ENCODE measurements around the gene SIGLEC5. TPM values are rescaled to one million over a fixed set of nuclear protein-coding genes. Genes with fewer than 3 reads are reported as not detected.

Gene SIGLEC5
- total RNA-seq, 1 experiment from 2014 or later = not detected

DNA sequence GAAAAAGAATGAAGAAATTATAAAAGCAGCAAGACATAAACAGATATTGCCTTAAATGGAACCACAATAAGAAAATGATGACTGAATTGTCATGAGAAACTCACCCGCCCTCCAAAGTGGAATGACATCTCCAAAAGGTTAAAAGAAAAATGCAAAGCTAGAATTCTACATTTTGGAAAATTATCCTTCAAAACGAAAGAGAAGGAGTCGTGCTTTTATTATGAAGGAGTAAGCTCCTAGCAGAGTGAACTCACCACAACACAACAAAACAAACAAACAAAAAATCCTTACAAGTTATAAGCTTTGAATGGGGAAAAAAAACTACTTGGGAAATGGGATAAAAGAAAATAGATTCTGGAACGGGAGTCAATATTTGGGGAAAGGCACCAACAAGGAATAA is 9.7 kb upstream of the SIGLEC5 start:
- DNase-seq (ENCODE audit: low read depth, low spot score) = no peak
- in situ Hi-C loops (cut with HindIII; ENCODE audit: low pct_unique_long_range_greater_than_20kb, low sequenced_read_pairs) = no loop called here

DNA sequence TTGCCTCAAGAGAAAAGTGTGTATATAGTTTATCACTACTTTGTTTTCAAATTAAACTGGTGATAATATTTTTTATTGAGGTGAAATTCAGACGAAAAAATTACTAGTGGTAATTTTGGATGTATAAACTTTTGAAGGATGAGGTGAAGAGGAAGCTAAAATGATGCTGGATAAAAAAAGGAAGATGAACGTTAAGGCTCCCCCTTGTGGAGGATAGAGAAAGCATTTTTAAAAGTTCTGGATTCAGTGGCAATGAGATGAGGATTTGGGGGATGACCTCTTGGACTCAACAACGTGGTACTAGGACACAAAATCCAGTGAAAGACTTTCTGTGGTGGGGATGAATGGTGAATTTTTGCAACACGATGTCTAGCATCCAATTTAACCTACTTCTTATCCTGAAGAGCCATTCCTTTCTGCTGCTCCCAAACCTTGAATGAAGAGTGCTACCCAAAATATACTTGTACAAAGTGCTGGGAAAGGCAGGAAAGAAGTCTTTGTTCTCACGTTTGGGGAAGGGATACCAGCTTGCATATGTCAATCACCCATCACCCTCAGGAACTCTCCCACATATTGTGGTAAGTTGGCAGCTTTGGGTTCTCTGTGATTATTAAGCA is 7.3 kb upstream of the SIGLEC5 start:
- in situ Hi-C loops (cut with HindIII; ENCODE audit: low pct_unique_long_range_greater_than_20kb, low sequenced_read_pairs) = no loop called here
- peak; percentile 10 for DNase-seq (ENCODE audit: low read depth, low spot score)

DNA sequence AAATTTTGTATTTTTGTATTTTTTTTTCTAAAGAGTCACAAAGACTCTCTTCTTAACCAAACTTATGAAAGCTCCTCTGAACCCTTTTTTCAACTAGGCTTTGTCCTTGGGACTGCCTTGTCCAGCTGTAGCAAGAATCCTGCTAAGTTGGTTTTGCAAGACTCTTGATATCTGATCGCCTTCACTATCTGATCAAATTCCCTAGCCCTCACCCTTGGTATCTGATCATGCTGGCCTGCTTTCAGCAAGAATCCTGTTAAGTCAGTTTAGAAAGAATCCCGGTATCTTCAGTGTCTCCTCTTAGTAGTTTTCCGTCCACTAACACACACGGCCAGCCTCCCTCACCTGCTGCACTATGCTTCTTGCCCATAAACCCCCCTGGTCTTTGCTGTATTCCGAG is 1.9 kb upstream of the SIGLEC5 start:
- in situ Hi-C loops (cut with HindIII; ENCODE audit: low pct_unique_long_range_greater_than_20kb, low sequenced_read_pairs) = no loop called here
- no peak for DNase-seq (ENCODE audit: low read depth, low spot score)

DNA sequence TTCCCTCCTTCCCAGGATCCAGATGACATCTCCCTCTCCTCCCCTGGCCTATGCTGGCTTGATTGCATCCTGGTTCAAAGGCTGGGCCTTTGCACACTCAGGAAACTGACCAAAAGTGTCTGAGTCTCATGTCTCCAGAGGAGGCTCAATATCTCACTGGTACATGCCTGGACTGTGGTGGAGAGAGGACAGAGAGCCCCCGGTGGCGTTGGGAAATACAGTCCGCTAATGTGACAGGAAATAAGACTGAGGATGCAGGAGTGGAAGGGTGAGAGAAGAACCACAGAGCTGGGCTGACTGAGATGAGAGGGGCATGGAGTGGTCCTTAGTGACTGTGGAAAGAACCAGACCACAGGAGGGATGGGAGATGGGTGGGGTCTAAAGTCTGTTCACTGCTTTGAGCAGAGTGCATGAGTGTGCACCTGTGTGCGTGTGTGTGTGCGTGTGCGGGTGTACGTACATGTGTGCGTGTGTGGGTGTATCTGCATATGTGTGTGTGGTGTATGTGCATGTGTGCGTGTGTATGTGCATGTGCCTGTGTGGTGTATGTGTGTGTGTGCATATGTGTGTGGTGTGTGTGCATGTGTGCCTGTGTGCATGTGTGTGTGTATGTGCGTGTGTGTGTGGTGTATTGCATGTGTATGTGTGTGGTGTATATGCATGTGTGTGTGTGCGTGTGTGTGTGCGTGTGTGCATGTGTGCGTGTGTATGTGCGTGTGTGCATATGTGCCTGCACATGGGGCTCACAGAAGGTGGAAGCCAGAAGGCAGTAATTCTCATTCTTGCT is 1.9 kb downstream of the SIGLEC5 start:
- in situ Hi-C loops (cut with HindIII; ENCODE audit: low pct_unique_long_range_greater_than_20kb, low sequenced_read_pairs) = no loop called here

DNA sequence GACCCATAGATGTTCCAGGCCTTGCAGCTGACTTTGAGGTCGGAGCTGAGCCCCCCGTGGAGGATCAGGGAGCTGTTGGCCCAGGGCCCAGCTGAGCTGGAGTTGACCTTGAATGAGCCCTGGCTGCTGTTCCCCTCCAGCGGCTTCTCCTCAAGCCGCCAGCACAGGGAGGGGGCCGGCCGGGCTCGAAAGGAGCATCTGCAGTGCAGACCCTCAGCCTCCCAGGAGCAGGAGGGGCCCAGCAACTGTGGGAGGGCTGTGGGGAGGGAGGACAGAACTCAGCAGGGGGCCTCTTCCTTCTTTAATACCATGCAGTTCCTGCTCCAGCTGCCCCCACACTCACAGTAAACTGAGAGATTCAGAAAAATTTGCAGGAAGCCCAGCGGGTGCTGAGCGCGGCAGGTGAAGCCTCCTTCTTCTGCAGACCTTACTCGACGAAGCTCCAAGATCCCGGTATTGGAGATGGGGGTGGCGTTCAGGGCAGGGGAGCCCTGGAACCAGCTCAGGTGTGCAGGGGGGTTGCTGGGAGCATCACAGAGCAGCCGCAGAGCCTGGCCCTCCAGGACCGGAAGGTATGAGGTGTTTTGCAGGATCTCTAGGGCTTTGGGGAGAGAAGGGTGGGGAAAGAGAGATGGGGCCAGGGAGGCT is 2.6 kb downstream of the SIGLEC5 start:
- in situ Hi-C loops (cut with HindIII; ENCODE audit: low pct_unique_long_range_greater_than_20kb, low sequenced_read_pairs) = no loop called here

More for the DNA sequence above, 1.9 kb downstream of the SIGLEC5 start:
- DNase-seq (ENCODE audit: low read depth, low spot score) = no peak

DNA sequence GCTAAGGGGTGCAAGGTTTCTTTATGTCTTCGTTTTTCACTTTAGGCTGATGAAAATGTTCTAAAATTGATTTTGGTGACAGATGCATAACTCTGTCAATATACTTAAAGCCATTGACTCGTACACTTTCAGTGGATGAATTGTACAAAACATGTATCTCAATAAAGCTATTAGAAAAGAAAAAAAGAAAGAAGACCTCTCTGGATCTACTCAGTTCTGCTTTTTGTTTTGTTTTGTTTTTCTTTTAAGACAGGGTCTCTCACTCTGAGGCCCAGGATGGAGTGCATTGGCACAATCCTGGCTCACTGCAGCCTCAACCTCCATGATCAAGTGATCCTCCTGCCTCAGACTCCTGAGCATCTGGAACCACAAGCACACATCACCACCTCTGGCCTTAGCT is 3.5 kb downstream of the SIGLEC5 start:
- in situ Hi-C loops (cut with HindIII; ENCODE audit: low pct_unique_long_range_greater_than_20kb, low sequenced_read_pairs) = no loop called here
- DNase-seq (ENCODE audit: low read depth, low spot score) = no peak

More for the DNA sequence above, 2.6 kb downstream of the SIGLEC5 start:
- DNase-seq (ENCODE audit: low read depth, low spot score) = no peak

DNA sequence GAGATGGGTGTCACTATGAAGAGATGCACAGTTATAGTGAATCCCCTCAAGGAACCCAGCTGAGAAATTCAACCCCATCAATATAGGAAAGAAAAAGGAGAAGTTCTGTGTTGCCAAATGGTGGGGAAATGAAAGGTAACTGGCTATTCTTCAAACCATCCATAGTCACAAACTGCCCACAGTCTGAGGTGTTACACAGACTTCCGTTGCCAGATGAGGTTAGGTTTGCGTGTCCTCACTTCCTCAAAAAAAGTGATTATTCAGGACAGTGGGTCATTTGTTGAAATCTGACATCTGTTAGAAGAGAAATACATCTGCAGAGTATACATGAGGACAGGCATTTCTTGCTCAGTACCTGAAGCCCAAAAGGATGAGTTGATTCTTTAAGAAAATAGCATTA is 9.0 kb downstream of the SIGLEC5 start:
- no peak for DNase-seq (ENCODE audit: low read depth, low spot score)
- in situ Hi-C loops (cut with HindIII; ENCODE audit: low pct_unique_long_range_greater_than_20kb, low sequenced_read_pairs) = no loop called here

DNA sequence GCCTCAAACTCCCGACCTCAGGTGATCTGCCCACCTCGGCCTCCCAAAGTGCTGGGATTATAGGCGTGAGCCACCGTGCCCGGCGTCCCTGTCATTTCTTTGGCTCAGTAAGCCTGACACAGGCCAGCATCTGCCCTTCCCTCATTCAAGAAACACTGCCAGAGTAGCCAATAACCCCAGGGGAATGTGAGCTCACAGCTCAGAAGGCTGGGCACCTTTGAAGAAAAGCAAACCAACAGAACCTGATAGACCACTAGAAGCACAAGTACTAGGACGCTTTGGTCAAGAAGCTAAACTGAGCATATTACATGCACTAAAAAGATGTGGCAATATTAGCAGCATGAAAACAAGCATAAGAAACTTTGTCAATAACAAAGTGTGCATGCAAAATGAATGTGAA is 14.2 kb downstream of the SIGLEC5 start:
- no peak for DNase-seq (ENCODE audit: low read depth, low spot score)
- in situ Hi-C loops (cut with HindIII; ENCODE audit: low pct_unique_long_range_greater_than_20kb, low sequenced_read_pairs) = no loop called here

DNA sequence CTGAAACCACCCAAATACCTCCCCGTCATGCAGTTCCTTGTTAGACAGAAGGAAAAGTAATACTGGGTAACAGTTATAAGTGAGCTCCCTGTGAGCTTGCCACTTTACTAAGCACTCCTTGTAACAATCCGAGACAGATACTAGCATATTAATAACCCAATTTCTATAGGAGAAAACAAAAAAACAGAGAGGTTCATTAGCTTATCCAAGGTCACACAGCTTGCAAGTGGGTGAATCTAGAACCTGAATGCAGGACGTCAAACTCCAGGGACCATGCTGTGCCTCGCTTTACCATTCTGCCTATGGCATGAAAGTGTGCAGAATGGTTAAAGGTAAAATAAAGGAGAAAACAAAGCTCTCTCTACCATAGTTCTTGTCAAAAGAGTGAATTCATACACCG is 15.4 kb downstream of the SIGLEC5 start:
- in situ Hi-C loops (cut with HindIII; ENCODE audit: low pct_unique_long_range_greater_than_20kb, low sequenced_read_pairs) = no loop called here
- DNase-seq (ENCODE audit: low read depth, low spot score) = no peak

DNA sequence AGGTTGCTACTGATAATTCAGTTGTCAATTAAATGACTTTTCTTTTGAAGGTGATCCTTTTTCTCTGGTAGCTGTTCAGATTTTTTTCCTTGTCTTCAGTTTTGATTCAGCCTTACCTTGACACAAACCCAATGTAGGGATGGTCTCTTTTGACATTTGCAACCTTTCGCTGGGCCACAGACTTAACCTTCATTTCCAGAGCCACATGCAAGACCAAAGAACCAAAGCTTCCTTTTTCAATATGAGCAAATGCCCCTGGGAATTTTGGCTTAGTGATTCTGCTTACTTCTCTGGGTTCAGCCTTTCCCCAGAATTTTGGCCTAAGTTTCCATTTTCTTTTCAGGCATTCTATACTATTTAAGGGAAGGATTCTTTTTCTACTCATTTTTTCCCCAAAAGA is 19.6 kb downstream of the SIGLEC5 start:
- in situ Hi-C loops (cut with HindIII; ENCODE audit: low pct_unique_long_range_greater_than_20kb, low sequenced_read_pairs) = no loop called here
- DNase-seq (ENCODE audit: low read depth, low spot score) = no peak

DNA sequence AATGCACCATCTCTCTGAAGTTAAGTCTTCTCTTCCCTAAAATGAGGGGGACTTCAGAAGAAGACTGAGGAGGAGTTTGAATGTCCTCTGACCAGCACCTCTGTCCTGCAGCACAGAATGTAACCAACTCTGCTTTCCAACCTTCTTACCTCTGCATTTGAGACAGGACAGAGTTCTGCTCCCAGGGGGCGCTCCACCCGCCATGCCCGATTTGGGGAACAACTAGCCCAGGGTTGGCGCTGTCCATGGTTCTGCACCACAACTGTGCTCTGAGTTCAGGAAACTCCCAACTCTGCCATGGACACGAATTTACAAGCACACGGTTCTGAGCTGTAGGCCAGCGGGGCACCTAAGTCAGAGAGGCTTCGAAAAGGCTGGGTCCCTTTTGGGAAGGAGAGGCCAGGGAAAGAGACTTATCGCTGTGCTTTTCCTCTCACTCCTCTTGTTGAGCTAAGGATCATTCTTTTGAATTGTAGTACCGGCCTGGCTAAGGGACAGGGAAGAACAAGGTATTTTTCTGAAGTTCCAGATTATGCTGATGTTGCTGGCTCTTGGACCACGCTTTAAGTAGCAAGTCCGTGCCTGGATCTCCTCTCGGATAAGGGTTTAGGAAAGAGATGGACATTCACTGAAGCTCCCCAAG is 22.2 kb downstream of the SIGLEC5 start:
- in situ Hi-C loops (cut with HindIII; ENCODE audit: low pct_unique_long_range_greater_than_20kb, low sequenced_read_pairs) = no loop called here
- DNase-seq (ENCODE audit: low read depth, low spot score) = peak; percentile 62

DNA sequence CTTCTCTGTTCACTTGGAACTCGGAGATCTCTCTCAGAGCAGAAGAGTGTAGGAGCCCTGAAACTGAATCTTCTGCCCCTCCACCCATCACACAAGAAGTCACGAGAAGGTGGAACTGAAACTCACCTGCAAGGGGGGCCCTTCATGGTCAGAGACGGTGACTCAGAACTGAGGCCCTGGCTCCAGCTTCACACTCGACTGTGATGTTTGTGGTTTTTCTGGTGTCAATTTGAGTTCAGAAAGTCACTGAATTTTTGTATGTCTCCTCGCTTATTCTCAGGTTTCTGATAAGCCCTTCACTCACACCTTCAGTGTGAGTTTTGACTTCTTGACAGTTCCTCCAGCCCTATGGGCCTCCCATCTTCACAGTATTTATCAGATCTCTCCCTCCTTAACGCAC is 23.1 kb downstream of the SIGLEC5 start:
- DNase-seq (ENCODE audit: low read depth, low spot score) = no peak
- in situ Hi-C loops (cut with HindIII; ENCODE audit: low pct_unique_long_range_greater_than_20kb, low sequenced_read_pairs) = no loop called here

DNA sequence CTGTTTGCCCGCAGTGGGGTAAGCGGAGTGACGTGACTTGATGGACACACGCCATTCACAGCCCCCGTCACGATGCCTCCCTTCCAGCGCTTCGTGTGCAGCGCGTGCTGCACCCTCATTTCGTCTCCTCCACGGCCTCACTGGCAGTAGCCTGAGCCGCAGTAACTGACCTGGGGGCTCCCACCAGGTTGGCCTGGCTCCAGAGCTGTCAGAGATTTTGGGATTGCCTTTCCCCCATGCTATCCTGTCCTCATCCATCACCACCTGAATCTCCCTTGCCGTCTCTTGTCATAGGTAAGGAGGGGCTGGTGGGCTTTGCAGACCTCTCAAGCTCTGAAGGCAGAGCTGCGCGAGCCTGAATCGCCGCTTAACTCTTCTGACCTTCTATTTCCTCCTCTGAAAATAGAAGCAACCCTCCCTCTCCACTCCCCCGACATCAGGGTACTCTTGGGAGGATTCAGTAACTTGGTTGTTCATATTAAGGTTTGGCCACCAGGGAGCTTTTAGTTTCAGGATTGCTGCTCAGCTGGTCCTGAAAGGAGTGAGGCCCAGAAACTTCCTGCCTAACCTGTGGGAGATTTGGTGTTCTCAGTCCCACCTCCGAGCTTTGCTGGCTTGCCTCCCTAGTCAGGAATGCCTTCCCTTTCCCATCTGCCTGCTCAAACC is 27.9 kb downstream of the SIGLEC5 start:
- in situ Hi-C loops (cut with HindIII; ENCODE audit: low pct_unique_long_range_greater_than_20kb, low sequenced_read_pairs) = no loop called here

DNA sequence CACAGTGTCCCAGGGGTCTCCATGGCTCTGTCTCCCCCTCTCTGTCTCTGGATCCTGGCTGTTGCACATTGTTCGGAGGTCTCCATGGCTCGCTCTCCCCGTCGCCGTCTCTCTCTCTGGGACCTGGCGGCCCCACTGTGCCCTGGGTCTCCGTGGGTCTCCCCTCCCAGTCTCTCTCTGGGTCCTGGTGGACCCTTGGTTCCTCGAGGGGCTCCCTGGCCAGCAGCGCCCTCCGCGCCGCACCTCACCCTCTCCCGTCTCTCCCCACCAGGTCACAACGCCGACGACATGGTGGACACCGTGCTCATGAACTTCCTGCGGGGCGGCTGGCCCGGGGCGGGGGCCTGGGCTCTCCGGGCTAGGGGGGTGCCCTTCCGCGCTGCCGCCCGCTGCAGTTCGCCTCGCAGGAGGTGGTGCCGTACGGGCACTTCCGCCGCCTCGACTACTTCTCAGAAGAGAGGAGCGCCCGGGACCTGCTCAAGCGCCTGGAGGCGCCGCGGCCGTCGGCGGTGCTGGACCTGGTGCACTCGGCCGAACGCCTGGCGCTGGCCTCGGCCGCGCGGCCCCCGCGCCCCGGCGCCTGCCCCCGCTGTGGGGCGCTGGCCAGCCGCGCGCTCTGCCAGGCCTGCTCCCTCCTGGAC is 29.1 kb downstream of the SIGLEC5 start:
- in situ Hi-C loops (cut with HindIII; ENCODE audit: low pct_unique_long_range_greater_than_20kb, low sequenced_read_pairs) = no loop called here

More for the DNA sequence above, 27.9 kb downstream of the SIGLEC5 start:
- DNase-seq (ENCODE audit: low read depth, low spot score) = no peak

DNA sequence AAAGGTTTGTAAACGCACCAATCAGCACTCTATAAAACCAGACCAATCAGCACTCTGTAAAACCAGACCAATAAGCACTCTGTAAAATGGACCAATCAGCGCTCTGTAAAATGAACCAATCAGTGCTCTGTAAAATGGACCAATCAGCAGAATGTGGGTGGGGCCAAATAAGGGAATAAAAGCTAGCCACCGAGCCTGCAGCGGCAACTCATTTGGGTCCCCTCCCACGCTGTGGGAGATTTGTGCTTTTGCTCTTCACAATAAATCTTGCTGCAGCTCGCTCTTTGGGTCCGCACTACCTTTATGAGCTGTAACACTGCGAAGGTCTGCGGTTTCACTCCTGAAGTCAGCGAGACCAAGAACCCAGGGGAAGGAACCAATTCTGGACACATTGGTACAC is 31.1 kb downstream of the SIGLEC5 start:
- no peak for DNase-seq (ENCODE audit: low read depth, low spot score)
- in situ Hi-C loops (cut with HindIII; ENCODE audit: low pct_unique_long_range_greater_than_20kb, low sequenced_read_pairs) = no loop called here

More for the DNA sequence above, 29.1 kb downstream of the SIGLEC5 start:
- DNase-seq (ENCODE audit: low read depth, low spot score) = no peak

DNA sequence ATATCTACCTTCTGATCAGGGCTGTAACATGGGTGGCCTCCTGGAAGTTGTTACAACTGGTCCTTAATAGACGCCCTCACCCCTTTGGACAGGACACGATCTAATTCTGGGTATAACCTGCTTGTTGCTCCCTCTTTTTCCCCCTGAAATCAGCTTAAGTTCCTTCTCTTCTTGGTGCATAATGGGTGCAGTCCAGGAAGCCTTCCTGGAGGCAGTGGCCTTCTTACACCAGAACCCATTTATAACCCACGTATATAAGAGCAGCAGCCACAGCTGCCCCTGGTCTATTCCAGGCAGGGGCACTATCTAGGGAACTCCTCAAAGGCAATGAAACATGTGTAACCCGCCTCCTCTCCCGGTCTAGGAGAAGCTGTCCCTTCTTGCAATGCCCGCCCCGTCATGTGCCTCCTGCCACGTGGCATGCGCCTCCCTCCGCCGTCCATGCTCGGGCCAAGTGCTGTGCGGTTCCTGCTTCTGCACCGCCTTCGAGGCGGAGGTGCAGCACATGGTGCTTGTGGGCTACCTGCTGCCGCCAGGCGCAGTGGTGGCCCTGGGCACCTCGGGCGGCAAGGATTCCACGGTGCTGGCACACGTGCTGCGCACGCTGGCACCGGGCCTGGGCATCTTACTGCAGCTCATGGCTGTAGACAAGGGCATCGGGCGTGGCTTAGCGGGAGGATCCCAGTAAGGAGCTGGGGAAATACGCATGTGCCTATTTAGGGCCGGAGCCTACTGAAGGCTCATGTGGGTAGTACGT is 31.9 kb downstream of the SIGLEC5 start:
- in situ Hi-C loops (cut with HindIII; ENCODE audit: low pct_unique_long_range_greater_than_20kb, low sequenced_read_pairs) = no loop called here
- DNase-seq (ENCODE audit: low read depth, low spot score) = no peak

Data from SK-MEL-5 (cell line).